ENCODE results near the gene SERPINB7. TPM values are rescaled to one million over a fixed set of nuclear protein-coding genes. Genes with fewer than 3 reads are reported as not detected.

Gene SERPINB7
- total RNA-seq, 2 experiments from 2014 or later, result not detected

- no peak for DNase-seq
- CTCF ChIA-PET, result interaction anchor here (1.9 kb wide), 1 partner anchor 119 kb away, joined by 4 read pairs; no protein-coding TSS in a partner anchor
- intact Hi-C loops (cut with micrococcal nuclease), result no loop called here
- no peak for ATAC-seq
- TF ChIP-seq CTCF (IDR thresholded peaks at IDR 0.05), result no peak
- no peak overlapping the region for H3K4me3 Mint-ChIP-seq
- no peaks in the 10 kb centered on the region for H3K36me3 Mint-ChIP-seq (ENCODE audit: low read depth)
- no peak overlapping the region for H3K27ac Mint-ChIP-seq
- POLR2A ChIA-PET, result no interaction called here
- peaks cover 13% of the 10 kb centered on the region for H3K9me3 Mint-ChIP-seq
- H3K27me3 Mint-ChIP-seq, result peaks cover 15% of the 10 kb centered on the region
- H3K4me1 Mint-ChIP-seq (ENCODE audit: low read depth), result no peaks in the 10 kb centered on the region
Observed at GRCh38 chr18:63818212-63818611, 43.0 kb downstream of the SERPINB7 start.

GRCh38 chr18:63819786-63820185 is 44.6 kb downstream of the SERPINB7 start:
- DNase-seq (no peak), ATAC-seq (no peak)
- TF ChIP-seq CTCF (IDR thresholded peaks at IDR 0.05), result no peak
- Mint-ChIP-seq H3K4me1 (ENCODE audit: low read depth) (no peaks in the 10 kb centered on the region), H3K27ac (no peak overlapping the region), H3K4me3 (no peak overlapping the region), H3K36me3 (ENCODE audit: low read depth) (no peaks in the 10 kb centered on the region), H3K9me3 (peaks cover 13% of the 10 kb centered on the region), H3K27me3 (peaks cover 13% of the 10 kb centered on the region)
- POLR2A ChIA-PET, result no interaction called here
- CTCF ChIA-PET, result interaction anchor here (0.9 to 1.9 kb wide), 3 partner anchors 117 to 308 kb away, joined by 3 to 5 read pairs (median 4); no protein-coding TSS in a partner anchor
- intact Hi-C loops (cut with micrococcal nuclease), result no loop called here

- no peak overlapping the region for H3K27ac Mint-ChIP-seq
- no peaks in the 10 kb centered on the region for H3K4me1 Mint-ChIP-seq (ENCODE audit: low read depth)
- intact Hi-C loops (cut with micrococcal nuclease), result no loop called here
- ChIA-PET POLR2A (no interaction called here), CTCF (no interaction called here)
- H3K4me3 Mint-ChIP-seq, result no peak overlapping the region
- H3K9me3 Mint-ChIP-seq, result peaks cover 10% of the 10 kb centered on the region
- no peak for ATAC-seq
- TF ChIP-seq CTCF (IDR thresholded peaks at IDR 0.05), result no peak
- peaks cover 8% of the 10 kb centered on the region for H3K27me3 Mint-ChIP-seq
- H3K36me3 Mint-ChIP-seq (ENCODE audit: low read depth), result no peaks in the 10 kb centered on the region
- no peak for DNase-seq
Observed at GRCh38 chr18:63820694-63821093, 45.5 kb downstream of the SERPINB7 start.

GRCh38 chr18:63823516-63824219 is 48.5 kb downstream of the SERPINB7 start:
- peak; percentile 59 for TF ChIP-seq CTCF (IDR thresholded peaks at IDR 0.05)
- Mint-ChIP-seq H3K9me3 (no peaks in the 10 kb centered on the region), H3K4me1 (ENCODE audit: low read depth) (no peaks in the 10 kb centered on the region), H3K4me3 (no peak overlapping the region), H3K27me3 (peaks cover 6% of the 10 kb centered on the region), H3K27ac (no peak overlapping the region), H3K36me3 (ENCODE audit: low read depth) (no peaks in the 10 kb centered on the region)
- intact Hi-C loops (cut with micrococcal nuclease), result no loop called here
- DNase-seq, result peak; percentile 56
- POLR2A ChIA-PET, result no interaction called here
- CTCF ChIA-PET, result interaction anchor here (0.7 to 1.9 kb wide), 7 partner anchors 16 to 246 kb away, joined by 3 to 11 read pairs (median 3); no protein-coding TSS in a partner anchor
- ATAC-seq, result no peak

GRCh38 chr18:63824220-63824525 is 49.0 kb downstream of the SERPINB7 start:
- CTCF ChIA-PET, result interaction anchor here (0.7 to 1.9 kb wide), 7 partner anchors 15 to 246 kb away, joined by 3 to 11 read pairs (median 3); no protein-coding TSS in a partner anchor
- TF ChIP-seq CTCF (IDR thresholded peaks at IDR 0.05), result no peak
- POLR2A ChIA-PET, result no interaction called here
- ATAC-seq (no peak), DNase-seq (no peak)
- intact Hi-C loops (cut with micrococcal nuclease), result no loop called here
- peaks cover 5% of the 10 kb centered on the region for H3K27me3 Mint-ChIP-seq
- no peak overlapping the region for H3K4me3 Mint-ChIP-seq
- H3K4me1 Mint-ChIP-seq (ENCODE audit: low read depth), result no peaks in the 10 kb centered on the region
- no peak overlapping the region for H3K27ac Mint-ChIP-seq
- H3K9me3 Mint-ChIP-seq, result no peaks in the 10 kb centered on the region
- no peaks in the 10 kb centered on the region for H3K36me3 Mint-ChIP-seq (ENCODE audit: low read depth)

Measured in activated CD8-positive, alpha-beta T cell treated with anti-CD3 and anti-CD28 coated beads for 36 hours (primary cell).